T-helper 17 cell (primary cell): Measurements from ENCODE around the gene DPH7. TPM values are rescaled to one million over a fixed set of nuclear protein-coding genes. Genes with fewer than 3 reads are reported as not detected.
"Not testable (repeated sequence)": the region's sequence is repeated elsewhere in the genome, so short reads cannot be mapped to it uniquely, and the experiment has no call there.

Experiments used
- ATAC-seq: fragments of 150-1000 bp; cut with Tn5 transposase; 2 replicates; pipeline ENCODE4 v1.10.0; 2021; ENCODE audit warnings: mild to moderate bottlenecking, moderate library complexity
- DNase-seq, 3 donors: peaks; one replicate each; pipeline versions ENCODE4 v3.0.0 to v3.0.0-alpha.2; 2020 to 2021
- H3K9me3 ChIP-seq: one replicate; pipeline ENCODE4 v1.7.0; 2013; ENCODE audit warnings: low read length, mild to moderate bottlenecking; ENCODE audit not compliant: control insufficient read depth, poor library complexity, severe bottlenecking
- H3K27ac Mint-ChIP-seq: one replicate; pipeline ENCODE4 v1.8.0; 2022; ENCODE audit warnings: mild to moderate bottlenecking, moderate library complexity, mixed read lengths
- H3K27me3 Mint-ChIP-seq: one replicate; pipeline ENCODE4 v1.8.0; 2022; ENCODE audit warnings: mixed read lengths
- H3K36me3 Mint-ChIP-seq: one replicate; pipeline ENCODE4 v1.8.0; 2022; ENCODE audit warnings: low read depth, mixed read lengths
- H3K4me1 Mint-ChIP-seq: one replicate; pipeline ENCODE4 v1.8.0; 2022; ENCODE audit warnings: mild to moderate bottlenecking, mixed read lengths
- H3K4me3 Mint-ChIP-seq: one replicate; pipeline ENCODE4 v1.8.0; 2022; ENCODE audit warnings: mild to moderate bottlenecking, moderate library complexity, mixed read lengths
- total RNA-seq, 4 donors: library from RNA in 2 of 4; stranded (reverse) in 2 of 4; gene quantifications; one replicate each; pipeline ENCODE4 v1.2.3 and lab custom pipeline; 2022 to 2026

DPH7 gene
- 10 to 100 TPM; 46.1 to 52.0 TPM for total RNA-seq
- 46.5 to 56.9 reads per million in 2 donors for total RNA-seq (lab: John Stamatoyannopoulos, UW)

DNA sequence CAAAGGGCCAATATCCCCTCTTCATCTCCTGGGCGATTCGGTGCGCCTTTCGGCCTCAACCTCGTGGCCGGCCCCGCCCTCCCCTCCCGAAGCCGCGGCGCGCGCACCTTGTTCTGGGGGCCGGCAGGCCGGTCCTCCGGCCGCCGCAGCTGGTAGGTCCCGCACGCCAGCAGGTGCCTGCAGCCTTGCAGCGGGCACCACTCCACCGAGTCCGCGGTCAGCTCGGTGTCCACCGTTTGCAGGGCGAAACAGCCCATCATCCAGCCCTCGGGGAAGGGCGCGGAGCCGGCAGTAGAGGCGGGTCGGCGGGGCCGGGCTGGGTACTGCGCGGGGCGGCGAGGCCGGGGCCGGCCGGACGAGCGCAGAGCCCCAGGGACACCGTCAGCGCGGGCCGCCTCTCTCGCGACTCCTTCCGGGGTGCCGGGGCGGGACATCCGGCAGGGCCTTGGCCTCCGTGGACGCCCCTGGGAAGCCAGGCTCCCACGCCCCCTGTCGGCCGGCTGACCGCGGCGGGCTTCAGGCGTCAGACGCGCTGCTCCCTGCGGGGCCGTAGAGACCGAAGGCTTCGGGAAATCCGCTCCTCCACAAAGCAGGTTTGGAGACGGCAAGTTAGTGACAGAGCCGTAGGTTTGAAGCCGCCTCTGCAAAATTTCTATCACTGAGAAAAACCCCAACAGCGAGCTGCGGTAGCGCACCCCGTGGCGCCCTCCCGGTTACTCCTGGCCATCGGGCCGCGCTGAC lies at the start of gene DPH7:
DPH7 (minus strand) TSS at position 408 of the 741 bp plus-strand sequence; CDS start at position 260, 148 bp downstream.
- no peaks in the 10 kb centered on the region for H3K9me3 ChIP-seq
- no peaks in the 10 kb centered on the region for H3K36me3 Mint-ChIP-seq
- DNase-seq (peak; percentile 91 to 99 (median 98)), ATAC-seq (peak; percentile 97)
- peaks cover 23% of the 10 kb centered on the region for H3K4me1 Mint-ChIP-seq
- H3K27me3 Mint-ChIP-seq = no peaks in the 10 kb centered on the region
- H3K4me3 Mint-ChIP-seq = peak within 1 kb of the TSS; percentile 84
- peak within 1 kb of the TSS; percentile 73 for H3K27ac Mint-ChIP-seq

DNA sequence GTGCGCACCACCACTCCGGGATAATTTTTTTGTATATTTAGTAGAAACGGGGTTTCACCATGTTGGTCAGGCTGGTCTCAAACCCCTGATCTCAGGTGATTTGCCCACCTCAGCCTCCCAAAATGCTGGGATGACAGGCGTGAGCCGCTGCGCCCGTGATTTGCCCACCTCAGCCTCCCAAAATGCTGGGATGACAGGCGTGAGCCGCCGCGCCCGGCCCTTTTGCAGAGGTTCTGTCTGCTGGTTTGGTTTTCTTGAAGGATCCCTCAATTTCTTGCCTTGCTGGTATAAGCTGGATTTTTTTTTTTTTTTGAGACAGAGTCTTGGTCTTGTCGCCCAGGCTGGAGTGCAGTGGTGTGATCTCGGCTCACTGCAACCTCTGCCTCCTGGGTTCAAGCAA lies 48.7 kb upstream of the DPH7 start:
- H3K4me3 Mint-ChIP-seq, H3K27me3 Mint-ChIP-seq, ATAC-seq, H3K36me3 Mint-ChIP-seq, DNase-seq, H3K9me3 ChIP-seq: not testable (repeated sequence)
- Mint-ChIP-seq H3K4me1 (peaks cover 36% of the 10 kb centered on the region), H3K27ac (peak overlapping the region; percentile 39)

DNA sequence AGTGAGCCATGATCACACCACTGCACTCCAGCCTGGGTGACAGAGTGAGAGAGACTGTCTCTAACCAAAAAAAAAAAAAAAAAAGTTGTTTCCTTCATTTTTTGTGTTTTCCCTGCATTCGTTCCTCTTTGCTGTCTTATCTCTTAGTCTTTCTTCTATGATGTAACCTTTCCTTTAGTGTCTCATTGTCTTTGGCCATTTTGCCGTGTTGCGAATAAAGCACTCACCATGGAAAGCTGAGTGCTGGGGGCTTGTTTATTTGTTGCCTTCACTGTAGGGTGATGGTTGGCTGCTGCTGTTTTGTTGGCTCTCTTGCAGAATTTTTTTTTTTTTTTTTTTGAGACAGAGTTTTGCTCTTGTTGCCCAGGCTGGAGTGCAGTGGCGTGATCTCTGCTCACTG lies 47.7 kb upstream of the DPH7 start:
- H3K4me3 Mint-ChIP-seq = peak overlapping the region; percentile 76
- ATAC-seq (no peak), DNase-seq (no peak)
- H3K9me3 ChIP-seq = no peaks in the 10 kb centered on the region
- H3K27ac Mint-ChIP-seq = peak overlapping the region; percentile 39
- H3K36me3 Mint-ChIP-seq = no peaks in the 10 kb centered on the region
- H3K27me3 Mint-ChIP-seq = no peaks in the 10 kb centered on the region
- peaks cover 38% of the 10 kb centered on the region for H3K4me1 Mint-ChIP-seq

- not testable (repeated sequence) for ATAC-seq, H3K4me3 Mint-ChIP-seq, H3K36me3 Mint-ChIP-seq, H3K9me3 ChIP-seq, H3K27me3 Mint-ChIP-seq, H3K27ac Mint-ChIP-seq, DNase-seq
- H3K4me1 Mint-ChIP-seq = peaks cover 38% of the 10 kb centered on the region
Measured at GRCh38 chr9:137622211-137622610, 43.5 kb upstream of the DPH7 start.

GRCh38 chr9:137621131-137621757 lies 42.5 kb upstream of the DPH7 start:
- Mint-ChIP-seq H3K4me3 (peak overlapping the region; percentile 50), H3K27me3 (no peaks in the 10 kb centered on the region), H3K36me3 (no peaks in the 10 kb centered on the region), H3K27ac (no peak overlapping the region), H3K4me1 (peaks cover 37% of the 10 kb centered on the region)
- no peaks in the 10 kb centered on the region for H3K9me3 ChIP-seq
- DNase-seq (no peak), ATAC-seq (no peak)

DNA sequence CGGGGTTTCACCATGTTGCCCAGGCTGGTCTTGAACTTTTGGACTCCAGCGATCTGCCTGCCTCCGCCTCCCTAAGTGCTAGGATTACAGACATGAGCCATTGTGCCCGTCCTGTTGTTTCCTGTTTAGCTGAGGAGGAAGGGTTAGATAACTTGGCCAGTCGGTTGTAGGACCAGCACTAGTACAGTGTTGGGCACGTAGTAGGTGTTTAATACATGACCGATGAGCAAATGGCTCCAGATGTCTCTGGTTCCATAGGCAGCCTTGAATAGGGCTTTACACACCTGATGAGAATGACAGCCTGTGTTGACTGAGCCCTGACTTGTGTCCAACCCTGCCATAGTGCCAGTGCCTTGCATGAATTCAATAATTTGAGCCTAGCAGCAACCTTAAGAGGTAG lies 41.9 kb upstream of the DPH7 start:
- H3K4me1 Mint-ChIP-seq = peaks cover 37% of the 10 kb centered on the region
- H3K27ac Mint-ChIP-seq = no peak overlapping the region
- no peaks in the 10 kb centered on the region for H3K27me3 Mint-ChIP-seq
- no peak for DNase-seq
- ATAC-seq = no peak
- H3K36me3 Mint-ChIP-seq = no peaks in the 10 kb centered on the region
- peak overlapping the region; percentile 50 for H3K4me3 Mint-ChIP-seq
- no peaks in the 10 kb centered on the region for H3K9me3 ChIP-seq

DNA sequence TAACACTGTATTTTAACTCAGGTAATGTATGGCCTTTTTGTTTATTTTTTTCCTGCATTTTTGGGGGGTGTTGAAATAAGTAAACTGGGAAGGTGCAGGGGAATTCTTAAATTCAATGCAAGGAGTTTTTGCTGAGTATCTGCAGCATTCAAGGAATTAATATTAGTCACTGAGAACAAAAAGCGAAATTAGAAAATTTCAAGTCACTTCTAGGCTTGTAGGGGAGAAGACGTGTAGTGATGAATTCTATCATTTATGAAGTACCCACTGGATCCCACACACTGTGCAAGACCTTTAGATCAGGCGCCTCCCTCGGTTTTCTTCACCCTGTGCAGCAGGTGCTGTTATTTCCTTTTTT lies 41.3 kb upstream of the DPH7 start:
- H3K36me3 Mint-ChIP-seq = no peaks in the 10 kb centered on the region
- peak overlapping the region; percentile 94 for H3K4me3 Mint-ChIP-seq
- no peak for ATAC-seq
- no peaks in the 10 kb centered on the region for H3K27me3 Mint-ChIP-seq
- H3K9me3 ChIP-seq = no peaks in the 10 kb centered on the region
- H3K4me1 Mint-ChIP-seq = peaks cover 31% of the 10 kb centered on the region
- H3K27ac Mint-ChIP-seq = peak overlapping the region; percentile 91
- no peak for DNase-seq

DNA sequence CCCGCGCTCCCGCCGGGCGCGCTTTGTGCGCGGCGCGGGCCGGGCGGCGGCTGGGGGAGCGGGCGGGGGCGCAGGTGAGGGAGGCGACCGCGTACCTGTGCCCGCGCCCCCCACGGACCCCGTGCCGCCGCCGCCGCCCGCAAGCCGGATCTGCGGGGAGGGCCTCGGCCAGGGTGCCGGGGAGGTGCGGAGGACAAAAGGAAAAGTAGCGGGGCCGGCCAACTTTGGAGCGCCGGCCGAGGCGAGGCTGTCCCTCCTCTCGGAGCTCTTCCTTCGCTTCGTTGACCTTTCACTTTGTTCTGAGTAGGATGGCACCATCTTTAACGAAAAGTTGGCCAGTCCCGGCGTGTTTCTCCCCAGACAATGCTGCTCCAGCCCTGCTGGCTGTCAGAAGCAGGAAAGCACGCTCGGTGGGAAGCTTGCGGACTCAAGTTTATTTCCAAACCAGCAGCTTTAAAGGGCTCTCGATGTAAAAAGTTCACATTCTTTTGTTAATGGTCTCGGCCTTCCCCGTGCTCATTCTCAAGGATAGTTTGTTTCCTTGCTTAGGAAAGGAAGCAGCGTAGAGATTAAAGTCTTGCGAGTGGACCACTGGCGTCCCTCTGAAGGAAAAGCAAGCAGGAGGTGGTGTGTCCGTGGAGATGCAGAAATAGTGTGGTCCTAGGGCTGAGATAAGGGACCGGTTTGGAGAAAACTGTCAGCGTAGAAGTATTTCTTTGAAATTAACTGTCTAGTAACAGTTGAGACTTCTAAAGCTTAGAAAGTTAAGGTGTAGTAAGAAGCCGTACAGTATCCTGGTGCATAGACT lies 40.7 kb upstream of the DPH7 start:
- no peaks in the 10 kb centered on the region for H3K9me3 ChIP-seq
- H3K4me3 Mint-ChIP-seq = peak overlapping the region; percentile 94
- H3K27ac Mint-ChIP-seq = peak overlapping the region; percentile 91
- ATAC-seq = peak; percentile 13
- H3K36me3 Mint-ChIP-seq = no peaks in the 10 kb centered on the region
- H3K4me1 Mint-ChIP-seq = peaks cover 33% of the 10 kb centered on the region
- H3K27me3 Mint-ChIP-seq = no peaks in the 10 kb centered on the region
- DNase-seq = peak in 1 of 3 donors; percentile 30

DNA sequence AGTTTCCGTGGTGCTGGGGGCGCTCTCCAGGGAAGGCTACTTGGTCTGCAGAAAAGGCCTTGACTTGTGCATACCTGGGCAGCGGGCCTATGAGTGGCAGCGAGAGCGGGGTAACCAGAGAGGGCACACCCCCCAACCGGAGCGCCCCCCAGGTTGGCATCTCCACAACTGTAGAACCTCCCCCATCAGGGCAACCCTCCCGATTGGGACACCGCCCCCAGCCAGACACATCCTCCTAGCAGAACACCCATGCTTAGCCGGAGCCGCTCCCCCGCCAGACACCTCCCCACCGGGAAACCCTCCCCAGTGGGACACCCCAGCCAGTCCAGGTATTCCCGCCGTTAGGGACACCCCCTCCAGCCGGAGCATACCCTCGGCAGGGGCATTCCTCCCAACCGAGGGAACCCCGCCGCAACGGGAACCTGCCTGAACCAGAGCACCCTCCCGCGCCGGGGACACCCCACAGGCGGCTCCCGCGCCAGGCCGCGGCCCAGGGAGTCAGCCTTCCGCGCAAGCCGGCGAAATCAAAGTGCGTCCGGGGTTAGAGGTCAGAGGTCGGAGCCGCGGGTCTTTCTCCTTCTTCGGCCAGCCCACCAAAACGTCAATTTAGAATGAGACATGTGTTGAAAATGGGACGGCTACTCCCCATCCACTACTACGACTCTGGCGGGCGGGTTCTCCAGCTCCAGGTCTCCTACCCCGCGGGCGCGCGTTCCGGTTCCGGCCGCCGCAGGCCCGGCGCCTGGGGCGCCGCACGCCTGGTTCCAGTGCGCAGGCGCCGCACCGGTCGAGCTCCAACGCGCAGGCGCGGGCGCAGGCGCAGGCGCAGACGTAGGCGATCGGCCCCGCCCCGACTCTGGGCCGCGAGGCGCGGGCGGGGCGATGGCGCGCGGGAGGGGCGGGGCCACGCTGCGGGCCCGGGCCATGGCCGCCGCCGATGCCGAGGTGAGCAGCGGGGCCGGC lies 39.7 kb upstream of the DPH7 start, which contains the start of gene EHMT1:
EHMT1 (plus strand) TSS at position 901 of the 963 bp plus-strand sequence; CDS start at position 925, 24 bp downstream.
- H3K27ac Mint-ChIP-seq = peak within 1 kb of the TSS; percentile 91
- peak; percentile 87 for ATAC-seq
- no peaks in the 10 kb centered on the region for H3K36me3 Mint-ChIP-seq
- peak within 1 kb of the TSS; percentile 94 for H3K4me3 Mint-ChIP-seq
- no peaks in the 10 kb centered on the region for H3K9me3 ChIP-seq
- no peaks in the 10 kb centered on the region for H3K27me3 Mint-ChIP-seq
- H3K4me1 Mint-ChIP-seq = peaks cover 31% of the 10 kb centered on the region
- DNase-seq = peak; percentile 90 to 96 (median 93)

DNA sequence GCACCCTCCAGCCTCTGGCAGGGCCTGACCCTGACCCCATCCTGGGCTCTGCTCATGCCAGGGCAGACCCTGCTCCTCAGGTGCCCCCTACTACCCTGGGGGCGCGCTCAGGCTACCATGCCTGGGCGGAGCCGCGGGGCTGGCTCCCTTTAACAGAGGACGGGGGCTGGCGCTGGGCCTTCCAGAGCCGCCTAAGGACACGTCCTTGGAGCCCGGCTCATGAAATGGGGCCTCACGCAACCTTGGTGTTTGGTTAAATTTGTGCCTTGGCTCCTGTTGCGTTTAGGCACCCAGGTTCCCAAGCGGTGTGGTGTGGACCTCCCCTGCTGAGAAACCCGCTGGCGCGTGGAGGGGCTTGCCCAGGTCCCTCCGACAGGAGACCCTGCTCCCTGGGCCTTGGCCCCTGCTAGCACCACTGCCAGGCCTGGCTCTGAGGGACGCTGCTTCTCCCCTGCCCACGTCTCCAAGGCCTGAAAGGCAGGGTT lies 36.7 kb upstream of the DPH7 start:
- no peaks in the 10 kb centered on the region for H3K27me3 Mint-ChIP-seq
- no peaks in the 10 kb centered on the region for H3K9me3 ChIP-seq
- ATAC-seq (no peak), DNase-seq (no peak)
- no peak overlapping the region for H3K4me3 Mint-ChIP-seq
- H3K27ac Mint-ChIP-seq = no peak overlapping the region
- H3K4me1 Mint-ChIP-seq = peaks cover 30% of the 10 kb centered on the region
- no peaks in the 10 kb centered on the region for H3K36me3 Mint-ChIP-seq

DNA sequence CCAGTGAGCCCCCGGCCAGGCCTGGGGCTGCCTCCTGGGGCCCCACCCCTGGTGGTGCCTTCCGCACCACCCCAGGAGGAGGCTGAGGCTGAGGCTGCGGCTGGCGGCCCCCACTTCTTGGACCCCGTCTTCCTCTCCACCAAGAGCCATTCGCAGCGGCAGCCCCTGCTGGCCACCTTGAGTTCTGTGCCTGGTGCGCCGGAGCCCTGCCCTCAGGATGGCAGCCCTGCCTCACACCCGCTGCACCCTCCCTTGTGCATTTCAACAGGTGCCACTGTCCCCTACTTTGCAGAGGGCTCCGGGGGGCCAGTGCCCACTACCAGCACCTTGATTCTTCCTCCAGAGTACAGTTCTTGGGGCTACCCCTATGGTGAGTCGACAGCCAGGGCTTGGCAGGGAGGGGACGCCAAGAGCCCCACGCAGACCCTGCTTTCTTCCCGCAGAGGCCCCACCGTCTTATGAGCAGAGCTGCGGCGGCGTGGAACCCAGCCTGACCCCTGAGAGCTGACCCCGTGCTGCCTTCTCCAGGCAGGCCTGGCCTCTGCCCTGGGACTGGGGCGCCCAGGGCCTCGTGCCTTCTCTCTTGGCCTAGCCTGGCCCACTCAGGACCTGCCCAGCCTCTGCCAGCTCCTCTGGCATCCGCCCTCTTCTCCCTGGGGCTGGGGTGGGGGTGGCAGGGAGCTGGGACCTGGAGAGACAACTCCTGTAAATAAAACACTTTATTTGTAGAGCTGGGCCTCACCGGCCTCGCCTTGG lies 36.1 kb upstream of the DPH7 start:
- DNase-seq = no peak
- ATAC-seq = no peak
- H3K36me3 Mint-ChIP-seq = no peaks in the 10 kb centered on the region

More for the DNA sequence above, 36.1 kb upstream of the DPH7 start:
- H3K27me3 Mint-ChIP-seq = no peaks in the 10 kb centered on the region
- H3K27ac Mint-ChIP-seq = no peak overlapping the region
- no peaks in the 10 kb centered on the region for H3K9me3 ChIP-seq
- H3K4me3 Mint-ChIP-seq = no peak overlapping the region
- H3K4me1 Mint-ChIP-seq = peaks cover 27% of the 10 kb centered on the region
